Peyer's patch (tissue), 4 donors: ENCODE results near the gene GABBR2.

Experiments
- POLR2A ChIP-seq, 2 donors: fragments of 450-650 bp; IDR thresholded peaks; one replicate each; pipeline ENCODE4 v1.5.1; 2017; ENCODE audit warnings: antibody characterized with exemption in 2 of 2, mild to moderate bottlenecking in 2 of 2, moderate library complexity in 2 of 2
- TF ChIP-seq, protein P1 (sequence below), 6 experiments: fragments of 450-650 bp in 4 of 6; fragments of 200-600 bp in 2 of 6; sonication (generic) in 1 of 6; IDR thresholded peaks; one replicate each; pipeline ENCODE4 v1.5.1; 2017 to 2019; ENCODE audit warnings: antibody characterized with exemption in 6 of 6, mild to moderate bottlenecking in 3 of 6, moderate library complexity in 1 of 6

DNA sequence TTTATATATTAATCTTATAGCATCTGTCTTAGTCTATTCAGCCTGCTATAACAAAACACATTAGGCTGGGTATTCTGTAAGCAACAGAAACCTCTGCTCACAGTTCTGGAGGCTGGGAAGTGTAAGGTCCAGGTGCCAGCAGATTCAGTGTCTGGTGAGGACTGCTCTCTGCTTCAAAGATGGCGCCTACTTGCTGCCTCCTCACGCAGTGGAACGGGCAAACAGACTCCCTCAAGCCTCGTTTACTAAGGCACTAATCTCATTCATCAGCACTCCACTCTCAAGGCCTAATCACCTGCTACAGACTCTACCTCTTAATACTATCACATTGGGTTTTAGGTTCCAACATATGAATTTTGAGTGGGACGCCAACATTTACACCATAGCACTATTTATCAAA is 448.1 kb downstream of the GABBR2 start:
- no peak for TF ChIP-seq POLR2A (IDR thresholded peaks at IDR 0.05)
- TF ChIP-seq, protein P1, sequence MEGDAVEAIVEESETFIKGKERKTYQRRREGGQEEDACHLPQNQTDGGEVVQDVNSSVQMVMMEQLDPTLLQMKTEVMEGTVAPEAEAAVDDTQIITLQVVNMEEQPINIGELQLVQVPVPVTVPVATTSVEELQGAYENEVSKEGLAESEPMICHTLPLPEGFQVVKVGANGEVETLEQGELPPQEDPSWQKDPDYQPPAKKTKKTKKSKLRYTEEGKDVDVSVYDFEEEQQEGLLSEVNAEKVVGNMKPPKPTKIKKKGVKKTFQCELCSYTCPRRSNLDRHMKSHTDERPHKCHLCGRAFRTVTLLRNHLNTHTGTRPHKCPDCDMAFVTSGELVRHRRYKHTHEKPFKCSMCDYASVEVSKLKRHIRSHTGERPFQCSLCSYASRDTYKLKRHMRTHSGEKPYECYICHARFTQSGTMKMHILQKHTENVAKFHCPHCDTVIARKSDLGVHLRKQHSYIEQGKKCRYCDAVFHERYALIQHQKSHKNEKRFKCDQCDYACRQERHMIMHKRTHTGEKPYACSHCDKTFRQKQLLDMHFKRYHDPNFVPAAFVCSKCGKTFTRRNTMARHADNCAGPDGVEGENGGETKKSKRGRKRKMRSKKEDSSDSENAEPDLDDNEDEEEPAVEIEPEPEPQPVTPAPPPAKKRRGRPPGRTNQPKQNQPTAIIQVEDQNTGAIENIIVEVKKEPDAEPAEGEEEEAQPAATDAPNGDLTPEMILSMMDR (IDR thresholded peaks at IDR 0.05) = no peak
